K562 (cell line): Measurements from ENCODE around the gene CAPN5. TPM values are rescaled to one million over a fixed set of nuclear protein-coding genes. Genes with fewer than 3 reads are reported as not detected.
A peak's percentile ranks its signal among the peaks of the same experiment; 100 is the strongest.

Experiments used
- ATAC-seq: fragments of 200-7000 bp; cut with Tn5 transposase; 3 replicates; pipeline ENCODE4 v1.9.1; 2020; ENCODE audit warnings: moderate library complexity
- BruUV-seq: library from RNA; stranded (reverse); fragments of 400-500 nt; replicated peaks from 2 replicates; lab custom pipeline; 2021; lab: Mats Ljungman, UMichigan
- CTCF ChIA-PET: fragments of 300-600 bp; formaldehyde crosslinking; extraction: SDS; loops from one replicate; lab custom pipeline; 2021; ENCODE audit warnings: low intra/inter-chr PET ratio; lab: Yijun Ruan, JAX
- POLR2A ChIA-PET: fragments of 300-600, 350-650 bp; sonication (Branson Sonifier 250); formaldehyde crosslinking; extraction: SDS; loops from one replicate; lab custom pipeline; 2021; ENCODE audit warnings: antibody characterized with exemption, inconsistent platforms; lab: Yijun Ruan, JAX
- DNase-seq, 4 experiments: peaks; one replicate each; pipeline versions ENCODE4 v3.0.0 to v3.0.0-alpha.2; 2011 to 2018; ENCODE audit warnings: low spot score in 3 of 4, mixed read lengths in 3 of 4; ENCODE audit errors: extremely low read depth in 1 of 4
- FAIRE-seq: peaks from 2 replicates; lab custom pipeline; 2011; peaks lifted over from hg19 to GRCh38; lab: Jason Lieb, UNC
- H2AFZ ChIP-seq: 2 replicates; pipeline ENCODE4 v1.6.0; 2011; ENCODE audit warnings: low read depth, low read length, control low read depth, inconsistent platforms
- H3K27ac ChIP-seq: fragments of 200-600 bp; 3 replicates; pipeline ENCODE4 v1.8.0; 2011; ENCODE audit warnings: low read depth, mild to moderate bottlenecking, control low read depth, inconsistent platforms, low read length, moderate library complexity, mixed read lengths; ENCODE audit errors: extremely low read depth
- H3K27me3 ChIP-seq, 2 experiments: fragments of 300-600 bp in 1 of 2; 2 replicates in 1 of 2; 3 replicates in 1 of 2; pipeline versions ENCODE4 v1.6.0 to v1.8.0; 2011; ENCODE audit warnings: inconsistent platforms in 2 of 2, low read length in 2 of 2, mild to moderate bottlenecking in 1 of 2, mixed read lengths in 1 of 2, moderate library complexity in 1 of 2; ENCODE audit not compliant: control insufficient read depth in 2 of 2, insufficient read depth in 2 of 2
- H3K36me3 ChIP-seq: fragments of 300-600 bp; 3 replicates; pipeline ENCODE4 v1.8.0; 2011; ENCODE audit warnings: mild to moderate bottlenecking, low read length, inconsistent platforms; ENCODE audit not compliant: control insufficient read depth, insufficient read depth
- H3K4me1 ChIP-seq, 2 experiments: fragments of 200-600 bp in 1 of 2; replicated peaks in 1 of 2; 2 replicates in 1 of 2; 3 replicates in 1 of 2; pipeline versions ENCODE4 v1.5.1 to v1.8.0; 2011; ENCODE audit warnings: inconsistent platforms in 2 of 2, low read length in 2 of 2, mild to moderate bottlenecking in 1 of 2, mixed read lengths in 1 of 2, moderate library complexity in 1 of 2; ENCODE audit not compliant: control insufficient read depth in 2 of 2, insufficient read depth in 2 of 2
- H3K4me2 ChIP-seq: 2 replicates; pipeline ENCODE4 v1.6.1; 2011; ENCODE audit warnings: low read length, control low read depth, inconsistent platforms, mixed read lengths; ENCODE audit not compliant: insufficient read depth
- H3K4me3 ChIP-seq: fragments of 200-600 bp; sonication (generic), shearing (Covaris generic); 2 replicates; pipeline ENCODE4 v1.5.1; 2016; ENCODE audit warnings: control low read depth, inconsistent platforms
- H3K79me2 ChIP-seq: fragments of 200-600 bp; 3 replicates; pipeline ENCODE4 v1.8.0; 2011; ENCODE audit warnings: low read length, inconsistent platforms; ENCODE audit not compliant: control insufficient read depth, insufficient read depth
- H3K9ac ChIP-seq, 2 experiments: 2 replicates each; pipeline versions ENCODE4 v1.6.0 to v1.6.1; 2011; ENCODE audit warnings: low read depth in 2 of 2, low read length in 2 of 2, control low read depth in 1 of 2, inconsistent platforms in 1 of 2, mild to moderate bottlenecking in 1 of 2, mixed read lengths in 1 of 2; ENCODE audit not compliant: insufficient read depth in 1 of 2
- H3K9me1 ChIP-seq: one replicate; pipeline ENCODE4 v1.6.0; 2011; ENCODE audit warnings: inconsistent platforms, mild to moderate bottlenecking, low read length, moderate library complexity; ENCODE audit not compliant: control insufficient read depth, insufficient read depth
- H3K9me3 ChIP-seq: replicated peaks from 2 replicates; pipeline ENCODE4 v1.5.1; 2011; ENCODE audit warnings: low read depth, low read length, inconsistent platforms; ENCODE audit not compliant: control insufficient read depth, insufficient read depth
- H4K20me1 ChIP-seq: replicated peaks from 2 replicates; pipeline ENCODE4 v1.6.1; 2011; ENCODE audit warnings: low read length, inconsistent platforms, mixed read lengths; ENCODE audit not compliant: control insufficient read depth, insufficient read depth
- CBFA2T3 ChIP-seq: fragments of 450-650 bp; IDR thresholded peaks from 2 replicates; pipeline ENCODE4 v1.6.1; 2017
- ZNF696 ChIP-seq: fragments of 250-450 bp; sonication (Bioruptor Pico); conservative IDR thresholded peaks from 2 replicates; pipeline ENCODE4 v1.4.0; 2020; ENCODE audit warnings: mild to moderate bottlenecking, moderate library complexity
- WGBS: fragments of 100-300 bp; shearing (Covaris generic); methylation state at CpG from one replicate; pipeline ENCODE4 v1.1.6; 2016; ENCODE audit warnings: low coverage, mixed read lengths; ENCODE audit not compliant: insufficient coverage; ENCODE audit errors: missing lambda C conversion rate; 5-methylcytosine and 5-hydroxymethylcytosine counted together
- in situ Hi-C: fragments of 300-500 bp; cut with MboI; formaldehyde crosslinking; loops from 4 replicates; pipeline ENCODE4 v1.15.0; 2018; ENCODE audit warnings: inconsistent platforms, mixed read lengths
- intact Hi-C: fragments of 100-400 bp; cut with micrococcal nuclease; formaldehyde crosslinking; loops from 2 replicates; pipeline ENCODE4 v1.14.2; 2022
- polyA plus RNA-seq, 8 experiments: library from polyadenylated mRNA; depleted of rRNA in 4 of 8; stranded (reverse) in 5 of 8; unstranded in 3 of 8; fragments of >200 nt; fragmentation: Nextera tagmentation in 2 of 8; fragmentation: Illumina TruSeq in 1 of 8; extraction: Ambion mirVana in 2 of 8; extraction: Trizol in 1 of 8; gene quantifications; 2 replicates each; pipeline versions ENCODE4 v1.2.1 to v1.2.3, GENCODE V29; 2011 to 2014; ENCODE audit warnings: inconsistent platforms in 1 of 8, missing spikeins in 1 of 8
- total RNA-seq, 7 experiments: library from RNA; depleted of rRNA in 6 of 7; stranded (reverse); fragments of >200 nt in 6 of 7; fragmentation: Illumina TruSeq in 2 of 7; extraction: Trizol in 2 of 7; gene quantifications; 2 replicates each; pipeline versions ENCODE4 v1.2.1 to v1.2.3, GENCODE V29; 2011 to 2021; ENCODE audit warnings: low replicate concordance in 1 of 7
- TF ChIP-seq, protein P1 (sequence below): fragments of 200-800 bp; sonication (Bioruptor generic); IDR thresholded peaks from 2 replicates; pipeline ENCODE4 v1.6.1; 2017; ENCODE audit warnings: missing genetic modification characterization, missing compliant biosample characterization

The CAPN5 gene
- total and polyA plus RNA-seq, 9 of the 15 experiments (the other 6 are each of a cell fraction or from before 2014, with no cell fraction given), result 0.04 to 0.44 (median 0.14) TPM; not detected in 2

DNA sequence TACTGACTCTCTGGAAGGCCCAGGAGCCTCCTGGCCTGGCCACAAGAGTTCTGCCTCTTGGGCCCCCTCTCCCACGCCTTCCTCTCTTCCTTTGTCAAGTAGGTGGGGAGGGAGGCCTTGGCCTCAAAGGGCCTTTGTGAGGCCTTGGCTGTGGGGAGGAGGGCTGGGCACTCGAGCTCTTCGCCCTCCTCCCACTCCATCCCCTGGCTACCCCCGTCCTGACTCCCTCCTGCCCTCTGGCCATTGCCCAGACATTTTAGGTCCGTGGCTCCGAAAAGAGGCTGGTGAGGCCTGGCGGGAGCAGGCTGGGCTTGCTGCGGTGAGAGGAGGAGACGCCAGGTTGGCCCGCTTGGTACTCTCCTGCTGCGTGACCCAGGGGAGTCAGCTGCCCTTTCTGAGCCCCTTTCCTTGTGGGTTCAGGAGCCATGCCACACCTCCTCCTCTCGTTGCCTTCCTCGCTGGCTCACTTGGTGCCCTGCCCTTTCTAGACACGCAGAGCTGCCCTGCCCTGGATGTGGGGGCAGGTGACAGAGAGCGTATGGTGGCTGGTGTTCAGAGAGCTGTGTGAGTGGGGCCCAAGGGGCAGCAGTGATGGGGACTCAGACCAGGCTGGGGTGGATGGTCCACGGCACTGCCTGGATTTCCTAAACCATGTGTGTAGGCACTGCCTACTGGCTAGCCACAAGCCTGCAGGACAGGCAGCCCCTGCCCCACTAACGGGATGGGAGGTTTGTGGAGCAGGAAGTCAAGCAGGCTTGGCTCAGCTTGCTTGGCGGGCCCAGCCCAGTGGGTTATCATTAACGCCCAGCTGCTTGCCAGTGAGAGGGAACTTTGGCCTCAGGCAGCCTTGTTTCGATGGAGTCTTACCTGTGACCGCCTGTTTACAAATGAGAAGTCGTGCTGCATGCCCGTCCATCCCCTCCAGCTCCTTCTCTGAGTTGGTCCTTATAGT is 20.0 kb downstream of the CAPN5 start:
- H4K20me1 ChIP-seq, result peaks cover 4% of the 10 kb centered on the region; the same call in 1 of the 2 replicates
- no peak overlapping the region for H3K4me3 ChIP-seq
- no TSS peak for BruUV-seq
- 0 out of 4 replicates have a peak overlapping the region, but pooled peaks of 1 of the 2 experiments have one; percentile 42 for H3K9ac ChIP-seq
- FAIRE-seq (no peak), ATAC-seq (no peak), DNase-seq (peak in 1 of 4 experiments; percentile 20)
- no peak overlapping the region for H3K27ac ChIP-seq
- CTCF ChIA-PET, result no interaction called here
- H3K9me3 ChIP-seq, result no peaks in the 10 kb centered on the region
- in situ Hi-C loops, result no loop called here
- no peak overlapping the region for H2AFZ ChIP-seq
- H3K79me2 ChIP-seq, result no peaks in the 10 kb centered on the region
- WGBS, result 14% methylated on average over 17 of the region's 23 CpGs
- TF ChIP-seq CBFA2T3, result 0 out of 2 replicates have a peak, but pooled peaks have one; percentile 12
- no peak for TF ChIP-seq ZNF696 (CRISPR knock-in tag)
- TF ChIP-seq, protein P1, sequence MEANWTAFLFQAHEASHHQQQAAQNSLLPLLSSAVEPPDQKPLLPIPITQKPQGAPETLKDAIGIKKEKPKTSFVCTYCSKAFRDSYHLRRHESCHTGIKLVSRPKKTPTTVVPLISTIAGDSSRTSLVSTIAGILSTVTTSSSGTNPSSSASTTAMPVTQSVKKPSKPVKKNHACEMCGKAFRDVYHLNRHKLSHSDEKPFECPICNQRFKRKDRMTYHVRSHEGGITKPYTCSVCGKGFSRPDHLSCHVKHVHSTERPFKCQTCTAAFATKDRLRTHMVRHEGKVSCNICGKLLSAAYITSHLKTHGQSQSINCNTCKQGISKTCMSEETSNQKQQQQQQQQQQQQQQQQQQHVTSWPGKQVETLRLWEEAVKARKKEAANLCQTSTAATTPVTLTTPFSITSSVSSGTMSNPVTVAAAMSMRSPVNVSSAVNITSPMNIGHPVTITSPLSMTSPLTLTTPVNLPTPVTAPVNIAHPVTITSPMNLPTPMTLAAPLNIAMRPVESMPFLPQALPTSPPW (CRISPR knock-in tag), result no peak
- POLR2A ChIA-PET, result interaction anchor here (0.7 to 0.8 kb wide), 2 partner anchors 28 to 193 kb away, joined by 3 to 6 read pairs; no protein-coding TSS in a partner anchor
- peaks cover 0 to 27% of the 10 kb centered on the region in 2 experiments; a peak in 2 of 5 replicates for H3K27me3 ChIP-seq
- no peaks in the 10 kb centered on the region for H3K9me1 ChIP-seq
- H3K36me3 ChIP-seq, result no peaks in the 10 kb centered on the region
- no peak overlapping the region for H3K4me2 ChIP-seq
- peaks cover 0 to 20% of the 10 kb centered on the region in 2 experiments; a peak in 3 of 5 replicates for H3K4me1 ChIP-seq
- intact Hi-C loops, result no loop called here
